Measurements from ENCODE around the gene NGRN.
"Not testable (repeated sequence)": the region's sequence is repeated elsewhere in the genome, so short reads cannot be mapped to it uniquely, and the experiment has no call there.

NGRN gene

DNA sequence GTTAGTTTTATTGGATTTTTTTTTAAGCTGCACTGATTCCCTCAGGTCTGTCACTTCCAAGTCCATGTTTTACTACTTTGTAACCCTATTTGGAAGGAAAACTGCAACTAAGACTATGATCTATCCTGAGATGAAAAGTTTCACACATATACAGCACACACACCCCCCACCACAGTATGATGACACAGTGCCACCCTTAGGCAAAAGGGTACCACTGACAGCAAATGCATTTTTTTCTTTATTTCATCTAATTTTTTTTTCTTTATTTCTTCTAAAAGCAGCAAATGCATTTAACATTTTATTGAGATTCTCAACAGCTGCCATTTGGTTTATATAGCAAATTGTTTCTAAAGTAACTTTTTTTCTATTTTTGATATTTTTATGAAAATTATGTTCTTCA, 21.2 kb downstream of the NGRN start:
- no peak for DNase-seq (ENCODE audit: low read depth)
- no peak overlapping the region for H3K4me3 ChIP-seq (ENCODE audit: control insufficient read depth, low read depth, low read length)
- TF ChIP-seq, protein P1, sequence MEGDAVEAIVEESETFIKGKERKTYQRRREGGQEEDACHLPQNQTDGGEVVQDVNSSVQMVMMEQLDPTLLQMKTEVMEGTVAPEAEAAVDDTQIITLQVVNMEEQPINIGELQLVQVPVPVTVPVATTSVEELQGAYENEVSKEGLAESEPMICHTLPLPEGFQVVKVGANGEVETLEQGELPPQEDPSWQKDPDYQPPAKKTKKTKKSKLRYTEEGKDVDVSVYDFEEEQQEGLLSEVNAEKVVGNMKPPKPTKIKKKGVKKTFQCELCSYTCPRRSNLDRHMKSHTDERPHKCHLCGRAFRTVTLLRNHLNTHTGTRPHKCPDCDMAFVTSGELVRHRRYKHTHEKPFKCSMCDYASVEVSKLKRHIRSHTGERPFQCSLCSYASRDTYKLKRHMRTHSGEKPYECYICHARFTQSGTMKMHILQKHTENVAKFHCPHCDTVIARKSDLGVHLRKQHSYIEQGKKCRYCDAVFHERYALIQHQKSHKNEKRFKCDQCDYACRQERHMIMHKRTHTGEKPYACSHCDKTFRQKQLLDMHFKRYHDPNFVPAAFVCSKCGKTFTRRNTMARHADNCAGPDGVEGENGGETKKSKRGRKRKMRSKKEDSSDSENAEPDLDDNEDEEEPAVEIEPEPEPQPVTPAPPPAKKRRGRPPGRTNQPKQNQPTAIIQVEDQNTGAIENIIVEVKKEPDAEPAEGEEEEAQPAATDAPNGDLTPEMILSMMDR (IDR thresholded peaks at IDR 0.05; ENCODE audit: control insufficient read depth, insufficient read depth, low read depth, low read length, missing control alignments) = peak; percentile 41

GRCh38 chr15:90287101-90287500, 21.6 kb downstream of the NGRN start:
- no peak for DNase-seq (ENCODE audit: low read depth)
- no peak overlapping the region for H3K4me3 ChIP-seq (ENCODE audit: control insufficient read depth, low read depth, low read length)
- TF ChIP-seq, protein P1 (IDR thresholded peaks at IDR 0.05; ENCODE audit: control insufficient read depth, insufficient read depth, low read depth, low read length, missing control alignments) = no peak

- no peak overlapping the region for H3K4me3 ChIP-seq (ENCODE audit: control insufficient read depth, low read depth, low read length)
- DNase-seq (ENCODE audit: low read depth) = no peak
- TF ChIP-seq, protein P1 (IDR thresholded peaks at IDR 0.05; ENCODE audit: control insufficient read depth, insufficient read depth, low read depth, low read length, missing control alignments) = no peak
Observed at GRCh38 chr15:90287946-90288345, 22.5 kb downstream of the NGRN start.

DNA sequence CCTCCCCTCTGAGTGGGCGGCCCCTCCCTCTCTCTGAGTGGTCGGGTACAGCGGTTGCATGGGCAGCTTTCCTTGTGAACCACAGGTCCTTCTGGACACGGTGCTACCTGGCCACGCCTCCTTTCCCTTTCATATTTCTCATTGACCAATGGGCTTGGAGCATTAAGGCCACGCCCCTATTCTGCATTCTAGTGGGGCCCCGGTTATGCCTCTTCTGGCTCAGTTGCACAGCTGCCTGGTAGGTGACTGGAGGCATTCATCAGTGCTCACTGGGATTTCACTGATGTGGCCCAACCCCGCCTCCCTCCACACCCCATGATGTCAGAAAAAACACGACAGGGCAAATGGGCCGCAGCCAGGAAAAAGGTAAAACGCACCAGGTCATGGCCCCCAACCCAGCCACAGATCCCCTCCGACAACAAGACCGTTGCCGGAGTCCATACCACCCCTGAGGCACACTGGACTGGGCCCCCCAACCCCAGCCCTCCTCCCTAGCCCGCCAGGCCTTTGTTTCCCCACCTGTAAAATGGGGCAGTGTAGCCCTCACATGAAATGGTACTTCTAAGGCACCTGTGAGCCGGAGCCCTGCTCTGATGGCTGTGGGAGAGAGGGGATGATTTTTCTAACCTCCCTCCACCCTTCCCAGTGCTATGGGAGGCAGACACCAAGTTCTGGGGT, 26.3 kb downstream of the NGRN start:
- TF ChIP-seq, protein P1 (IDR thresholded peaks at IDR 0.05; ENCODE audit: control insufficient read depth, insufficient read depth, low read depth, low read length, missing control alignments) = no peak
- no peak overlapping the region for H3K4me3 ChIP-seq (ENCODE audit: control insufficient read depth, low read depth, low read length)
- no peak for DNase-seq (ENCODE audit: low read depth)

- not testable (repeated sequence) for DNase-seq (ENCODE audit: low read depth); H3K4me3 ChIP-seq (ENCODE audit: control insufficient read depth, low read depth, low read length)
- TF ChIP-seq, protein P1 (IDR thresholded peaks at IDR 0.05; ENCODE audit: control insufficient read depth, insufficient read depth, low read depth, low read length, missing control alignments) = peak; percentile 87
Observed at GRCh38 chr15:90293040-90293810, 27.8 kb downstream of the NGRN start.

DNA sequence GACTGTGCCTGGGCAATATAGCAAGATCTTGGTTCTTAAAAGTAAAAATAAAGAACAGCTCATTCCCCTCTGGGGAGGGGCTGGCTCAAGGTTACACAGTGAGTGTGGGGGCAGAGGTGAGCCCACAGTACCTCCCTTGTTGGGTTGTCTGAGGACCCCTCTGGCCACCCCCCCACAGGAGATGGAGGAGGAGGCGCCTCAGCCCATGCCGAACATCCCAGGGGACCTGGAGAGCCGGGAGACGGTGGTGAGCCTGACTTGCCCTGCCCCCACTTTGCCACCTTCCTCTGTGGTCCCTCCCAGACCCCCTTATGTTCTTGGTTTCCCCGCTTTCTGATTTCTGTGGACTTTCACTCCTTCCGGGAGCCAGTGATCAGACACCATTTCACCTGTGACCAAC, 28.7 kb downstream of the NGRN start:
- DNase-seq (ENCODE audit: low read depth) = no peak
- H3K4me3 ChIP-seq (ENCODE audit: control insufficient read depth, low read depth, low read length) = no peak overlapping the region
- TF ChIP-seq, protein P1 (IDR thresholded peaks at IDR 0.05; ENCODE audit: control insufficient read depth, insufficient read depth, low read depth, low read length, missing control alignments) = no peak

Measured in AG09309 (cell line).